Transverse colon (tissue), 4 donors: ENCODE measurements around the gene TMEM117. TPM values are rescaled to one million over a fixed set of nuclear protein-coding genes. Genes with fewer than 3 reads are reported as not detected.

Experiments used
- DNase-seq: peaks from one replicate; pipeline ENCODE4 v3.0.0-alpha.2; 2019
- H3K27ac ChIP-seq, 4 donors: fragments of 200-600 bp; sonication (generic); 2 replicates each; pipeline ENCODE4 v1.5.1; 2016 to 2018; ENCODE audit warnings: inconsistent platforms in 4 of 4
- H3K27me3 ChIP-seq: fragments of 200-600 bp; sonication (generic); 2 replicates; pipeline ENCODE4 v1.5.1; 2017; ENCODE audit warnings: inconsistent platforms
- H3K36me3 ChIP-seq, 4 donors: fragments of 200-600 bp; sonication (generic); 2 replicates each; pipeline ENCODE4 v1.5.1; 2017 to 2019; ENCODE audit warnings: inconsistent platforms in 4 of 4
- H3K4me1 ChIP-seq, 4 donors: fragments of 200-600 bp; sonication (generic); 2 replicates each; pipeline ENCODE4 v1.5.1; 2017 to 2020; ENCODE audit warnings: inconsistent platforms in 4 of 4
- H3K4me3 ChIP-seq, 4 donors: fragments of 200-600 bp; sonication (generic); 1 replicate in 1 of 4; 2 replicates in 3 of 4; pipeline versions ENCODE4 v1.5.1 to v1.6.1; 2017 to 2019; ENCODE audit warnings: inconsistent platforms in 4 of 4
- H3K9me3 ChIP-seq, 2 donors: fragments of 200-600 bp; sonication (generic); 2 replicates each; pipeline ENCODE4 v1.5.1; 2017 to 2019; ENCODE audit warnings: inconsistent platforms in 2 of 2
- EP300 ChIP-seq: sonication (generic); formaldehyde crosslinking; IDR thresholded peaks from one replicate; pipeline ENCODE4 v1.6.1; 2017; ENCODE audit warnings: antibody characterized with exemption, low read depth
- POLR2A ChIP-seq: fragments of 450-650 bp; IDR thresholded peaks from one replicate; pipeline ENCODE4 v1.6.1; 2016; ENCODE audit warnings: antibody characterized with exemption, mild to moderate bottlenecking, moderate library complexity
- POLR2AphosphoS5 ChIP-seq, 3 donors: sonication (generic); formaldehyde crosslinking; IDR thresholded peaks; one replicate each; pipeline ENCODE4 v1.6.1; 2016; ENCODE audit warnings: antibody characterized with exemption in 3 of 3
- WGBS, 2 donors: methylation state at CpG; one replicate each; pipeline ENCODE4 v1.1.5; 2018; ENCODE audit warnings: low coverage in 1 of 2; 5-methylcytosine and 5-hydroxymethylcytosine counted together
- in situ Hi-C, 4 donors: fragments of 200-750 bp; cut with MboI; loops; one replicate each; pipeline versions ENCODE4 v1.15.0 to v1.15.1; 2017; ENCODE audit warnings: low sequenced_read_pairs in 3 of 4, low pct_ligation_motif_present in 1 of 4, low pct_unique_long_range_greater_than_20kb in 1 of 4
- intact Hi-C: fragments of 100-400 bp; cut with DNase I; formaldehyde crosslinking; loops from one replicate; pipeline ENCODE4 v1.15.1; 2023; ENCODE audit warnings: low total_unique reads
- total RNA-seq, 4 donors: library from RNA; depleted of rRNA; stranded (reverse); fragments of >200 nt; gene quantifications; one replicate each; pipeline ENCODE4 v1.1.0, GENCODE V29; 2016
- TF ChIP-seq, protein P1 (sequence below), 5 experiments: fragments of 200-600 bp in 3 of 5; fragments of 450-650 bp in 2 of 5; sonication (generic) in 3 of 5; IDR thresholded peaks; 1 replicate in 2 of 5; 2 replicates in 3 of 5; pipeline ENCODE4 v1.5.1; 2016 to 2017; ENCODE audit warnings: antibody characterized with exemption in 5 of 5, inconsistent platforms in 3 of 5, mild to moderate bottlenecking in 2 of 5, moderate library complexity in 1 of 5

TMEM117 gene
- total RNA-seq, 4 donors from 2014 or later, result 0.40 to 92.8 (median 25.6) TPM

DNA sequence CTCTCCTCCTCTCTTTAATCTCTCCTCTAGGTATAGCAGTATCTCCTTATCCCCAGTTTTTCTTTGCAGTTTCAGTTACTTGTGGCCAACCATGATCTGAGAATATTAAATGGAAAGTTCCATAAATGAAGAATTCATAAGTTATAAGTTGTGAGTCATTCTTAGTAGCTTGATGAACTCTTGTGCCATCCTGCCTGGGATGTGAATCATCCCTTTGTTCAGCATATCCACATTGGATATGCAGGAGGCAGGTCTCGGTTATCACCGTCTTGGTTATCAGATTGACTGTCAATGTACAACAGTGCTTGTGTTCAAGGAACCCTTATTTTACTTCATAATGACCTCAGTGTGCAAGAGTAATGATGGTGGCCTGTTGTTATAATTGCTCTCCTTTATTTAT lies 134.0 kb downstream of the TMEM117 start:
- whole genome bisulfite sequencing, 2 donors, result 100% methylated on average over 2 of the region's 2 CpGs
- in situ Hi-C loops, result no loop called here
- intact Hi-C loops, result no loop called here

GRCh38 chr12:43973385-43973784 lies 137.5 kb downstream of the TMEM117 start:
- no peak for DNase-seq
- 77 to 83% methylated on average over 2 of the region's 2 CpGs for WGBS, 2 donors
- H3K27ac ChIP-seq, result no peak overlapping the region
- no peaks in the 10 kb centered on the region for H3K4me1 ChIP-seq
- no peak overlapping the region for H3K4me3 ChIP-seq
- TF ChIP-seq POLR2A (no peak), EP300 (no peak), POLR2AphosphoS5 (IDR thresholded peaks at IDR 0.05) (no peak)
- TF ChIP-seq, protein P1, sequence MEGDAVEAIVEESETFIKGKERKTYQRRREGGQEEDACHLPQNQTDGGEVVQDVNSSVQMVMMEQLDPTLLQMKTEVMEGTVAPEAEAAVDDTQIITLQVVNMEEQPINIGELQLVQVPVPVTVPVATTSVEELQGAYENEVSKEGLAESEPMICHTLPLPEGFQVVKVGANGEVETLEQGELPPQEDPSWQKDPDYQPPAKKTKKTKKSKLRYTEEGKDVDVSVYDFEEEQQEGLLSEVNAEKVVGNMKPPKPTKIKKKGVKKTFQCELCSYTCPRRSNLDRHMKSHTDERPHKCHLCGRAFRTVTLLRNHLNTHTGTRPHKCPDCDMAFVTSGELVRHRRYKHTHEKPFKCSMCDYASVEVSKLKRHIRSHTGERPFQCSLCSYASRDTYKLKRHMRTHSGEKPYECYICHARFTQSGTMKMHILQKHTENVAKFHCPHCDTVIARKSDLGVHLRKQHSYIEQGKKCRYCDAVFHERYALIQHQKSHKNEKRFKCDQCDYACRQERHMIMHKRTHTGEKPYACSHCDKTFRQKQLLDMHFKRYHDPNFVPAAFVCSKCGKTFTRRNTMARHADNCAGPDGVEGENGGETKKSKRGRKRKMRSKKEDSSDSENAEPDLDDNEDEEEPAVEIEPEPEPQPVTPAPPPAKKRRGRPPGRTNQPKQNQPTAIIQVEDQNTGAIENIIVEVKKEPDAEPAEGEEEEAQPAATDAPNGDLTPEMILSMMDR (IDR thresholded peaks at IDR 0.05), result no peak
- intact Hi-C loops (no loop called here), in situ Hi-C loops (no loop called here)
- H3K36me3 ChIP-seq, result no peaks in the 10 kb centered on the region
- no peaks in the 10 kb centered on the region for H3K9me3 ChIP-seq
- no peaks in the 10 kb centered on the region for H3K27me3 ChIP-seq

More for the DNA sequence above, 134.0 kb downstream of the TMEM117 start:
- no peaks in the 10 kb centered on the region for H3K36me3 ChIP-seq
- H3K4me3 ChIP-seq, result no peak overlapping the region
- no peak for DNase-seq
- no peaks in the 10 kb centered on the region for H3K9me3 ChIP-seq
- no peak overlapping the region for H3K27ac ChIP-seq
- H3K4me1 ChIP-seq, result no peaks in the 10 kb centered on the region
- H3K27me3 ChIP-seq, result no peaks in the 10 kb centered on the region
- TF ChIP-seq, protein P1 (IDR thresholded peaks at IDR 0.05), result no peak

DNA sequence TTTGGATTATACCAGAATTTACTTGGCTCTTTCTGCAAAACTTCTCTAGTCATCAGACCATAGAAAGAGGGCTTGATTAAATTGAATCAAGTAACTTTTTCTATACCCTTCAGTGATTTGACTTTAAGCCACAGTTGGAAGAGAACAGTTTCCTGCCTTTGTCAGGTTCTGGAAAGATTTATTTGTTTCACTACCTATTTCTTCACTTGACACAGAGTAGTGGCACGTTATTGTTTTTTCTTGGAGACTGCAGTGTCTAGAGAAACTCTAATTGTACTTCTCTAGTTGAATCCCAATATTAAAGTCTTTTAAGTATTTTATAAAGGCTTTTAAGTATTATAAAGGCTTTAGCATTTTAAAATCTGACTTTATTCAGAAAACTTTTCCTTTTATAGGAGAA lies 138.1 kb downstream of the TMEM117 start:
- Histone ChIP-seq H3K27me3 (no peaks in the 10 kb centered on the region), H3K4me1 (no peaks in the 10 kb centered on the region), H3K27ac (no peak overlapping the region), H3K36me3 (no peaks in the 10 kb centered on the region), H3K9me3 (no peaks in the 10 kb centered on the region), H3K4me3 (no peak overlapping the region)
- no peak for TF ChIP-seq POLR2AphosphoS5 (IDR thresholded peaks at IDR 0.05)
- TF ChIP-seq POLR2A, result no peak
- TF ChIP-seq EP300, result no peak
- TF ChIP-seq, protein P1 (IDR thresholded peaks at IDR 0.05), result no peak
- intact Hi-C loops (no loop called here), in situ Hi-C loops (no loop called here)
- DNase-seq, result no peak
- 57 to 58% methylated on average over 1 of the region's 1 CpG for WGBS, 2 donors

- Histone ChIP-seq H3K4me1 (no peaks in the 10 kb centered on the region), H3K27ac (no peak overlapping the region), H3K4me3 (no peak overlapping the region), H3K9me3 (no peaks in the 10 kb centered on the region), H3K27me3 (no peaks in the 10 kb centered on the region), H3K36me3 (no peaks in the 10 kb centered on the region)
- TF ChIP-seq EP300 (no peak), POLR2A (no peak), POLR2AphosphoS5 (IDR thresholded peaks at IDR 0.05) (no peak)
- TF ChIP-seq, protein P1 (IDR thresholded peaks at IDR 0.05), result no peak
- DNase-seq, result no peak
- intact Hi-C loops (no loop called here), in situ Hi-C loops (loop anchor here in 1 of 4 donors (25.0 kb wide), 1 partner anchor 961 kb away; no protein-coding TSS in a partner anchor)
- 92 to 93% methylated on average over 3 of the region's 3 CpGs for WGBS, 2 donors
These were observed 140.1 kb downstream of the TMEM117 start for GRCh38 chr12:43976027-43976426.
